ENCODE results near the gene RIPOR2.

DNA sequence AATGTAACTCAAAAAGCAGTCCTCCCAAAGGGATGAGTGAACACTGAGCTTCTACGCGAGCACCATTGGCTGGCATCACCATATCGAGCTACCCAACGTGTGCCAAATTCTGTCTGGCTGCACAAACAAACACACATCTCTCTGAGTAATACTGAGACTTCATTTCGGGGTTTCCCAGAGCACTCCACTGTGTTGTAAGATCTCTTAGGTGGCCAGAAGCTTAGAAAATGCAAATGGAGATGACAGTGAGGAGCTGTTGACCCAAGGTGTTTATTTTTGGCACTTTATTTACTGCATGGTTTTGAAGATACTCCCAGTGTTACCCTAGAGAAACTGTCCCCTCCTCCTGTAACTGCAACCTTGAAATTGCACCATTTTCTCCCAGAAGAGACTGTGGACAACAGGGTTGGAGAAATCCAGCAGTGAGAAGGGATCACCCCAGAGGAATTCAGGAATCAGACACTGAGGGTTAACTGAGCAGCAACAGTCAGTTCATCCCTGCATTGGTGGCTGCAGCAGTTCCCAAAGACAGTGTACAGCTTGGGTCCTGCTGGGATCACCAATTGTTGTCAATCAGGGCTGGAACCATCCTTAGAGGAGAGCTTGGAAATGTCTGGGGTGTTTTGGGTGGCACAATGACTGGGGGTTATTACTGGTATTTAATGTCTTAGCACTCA, 1.0 kb upstream of the RIPOR2 start:
- TF ChIP-seq, protein P1, sequence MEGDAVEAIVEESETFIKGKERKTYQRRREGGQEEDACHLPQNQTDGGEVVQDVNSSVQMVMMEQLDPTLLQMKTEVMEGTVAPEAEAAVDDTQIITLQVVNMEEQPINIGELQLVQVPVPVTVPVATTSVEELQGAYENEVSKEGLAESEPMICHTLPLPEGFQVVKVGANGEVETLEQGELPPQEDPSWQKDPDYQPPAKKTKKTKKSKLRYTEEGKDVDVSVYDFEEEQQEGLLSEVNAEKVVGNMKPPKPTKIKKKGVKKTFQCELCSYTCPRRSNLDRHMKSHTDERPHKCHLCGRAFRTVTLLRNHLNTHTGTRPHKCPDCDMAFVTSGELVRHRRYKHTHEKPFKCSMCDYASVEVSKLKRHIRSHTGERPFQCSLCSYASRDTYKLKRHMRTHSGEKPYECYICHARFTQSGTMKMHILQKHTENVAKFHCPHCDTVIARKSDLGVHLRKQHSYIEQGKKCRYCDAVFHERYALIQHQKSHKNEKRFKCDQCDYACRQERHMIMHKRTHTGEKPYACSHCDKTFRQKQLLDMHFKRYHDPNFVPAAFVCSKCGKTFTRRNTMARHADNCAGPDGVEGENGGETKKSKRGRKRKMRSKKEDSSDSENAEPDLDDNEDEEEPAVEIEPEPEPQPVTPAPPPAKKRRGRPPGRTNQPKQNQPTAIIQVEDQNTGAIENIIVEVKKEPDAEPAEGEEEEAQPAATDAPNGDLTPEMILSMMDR (IDR thresholded peaks at IDR 0.05), result no peak
- TF ChIP-seq POLR2A (IDR thresholded peaks at IDR 0.05) (no peak), EP300 (IDR thresholded peaks at IDR 0.05) (no peak), POLR2AphosphoS5 (IDR thresholded peaks at IDR 0.05) (no peak)

Data from stomach (tissue), 4 donors.